ENCODE measurements around the gene USP53.
"Not testable (repeated sequence)": the region's sequence is repeated elsewhere in the genome, so short reads cannot be mapped to it uniquely, and the experiment has no call there.

USP53 gene

DNA sequence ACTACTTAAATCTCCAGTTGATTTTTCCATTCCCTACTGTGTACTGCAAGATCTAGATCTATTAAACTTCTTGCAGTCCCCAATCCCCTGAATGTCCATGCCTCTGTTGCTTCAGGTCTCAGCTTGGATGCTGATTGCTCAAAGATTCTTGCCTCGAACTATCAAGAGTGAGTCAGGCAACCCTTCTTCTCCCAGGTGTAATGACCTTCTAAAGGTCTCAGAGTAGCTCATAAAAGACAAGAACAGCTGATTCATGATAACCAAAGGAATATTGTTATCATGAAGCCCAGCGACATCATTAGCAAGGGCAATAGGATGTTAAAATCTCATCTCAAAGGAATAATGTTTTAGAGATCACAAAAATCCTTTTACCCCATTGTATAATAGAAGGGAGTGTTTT, 116.2 kb downstream of the USP53 start:
- TF ChIP-seq, protein P1, sequence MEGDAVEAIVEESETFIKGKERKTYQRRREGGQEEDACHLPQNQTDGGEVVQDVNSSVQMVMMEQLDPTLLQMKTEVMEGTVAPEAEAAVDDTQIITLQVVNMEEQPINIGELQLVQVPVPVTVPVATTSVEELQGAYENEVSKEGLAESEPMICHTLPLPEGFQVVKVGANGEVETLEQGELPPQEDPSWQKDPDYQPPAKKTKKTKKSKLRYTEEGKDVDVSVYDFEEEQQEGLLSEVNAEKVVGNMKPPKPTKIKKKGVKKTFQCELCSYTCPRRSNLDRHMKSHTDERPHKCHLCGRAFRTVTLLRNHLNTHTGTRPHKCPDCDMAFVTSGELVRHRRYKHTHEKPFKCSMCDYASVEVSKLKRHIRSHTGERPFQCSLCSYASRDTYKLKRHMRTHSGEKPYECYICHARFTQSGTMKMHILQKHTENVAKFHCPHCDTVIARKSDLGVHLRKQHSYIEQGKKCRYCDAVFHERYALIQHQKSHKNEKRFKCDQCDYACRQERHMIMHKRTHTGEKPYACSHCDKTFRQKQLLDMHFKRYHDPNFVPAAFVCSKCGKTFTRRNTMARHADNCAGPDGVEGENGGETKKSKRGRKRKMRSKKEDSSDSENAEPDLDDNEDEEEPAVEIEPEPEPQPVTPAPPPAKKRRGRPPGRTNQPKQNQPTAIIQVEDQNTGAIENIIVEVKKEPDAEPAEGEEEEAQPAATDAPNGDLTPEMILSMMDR (IDR thresholded peaks at IDR 0.05; ENCODE audit: borderline replicate concordance, extremely low read depth, low read length, poor library complexity, severe bottlenecking) = no peak
- TF ChIP-seq EZH2 (IDR thresholded peaks at IDR 0.05; ENCODE audit: borderline replicate concordance, low read depth, low read length, severe bottlenecking) = no peak
- Histone ChIP-seq H3K4me1 (ENCODE audit: insufficient read depth, low read length) (no peaks in the 10 kb centered on the region), H3K4me3 (ENCODE audit: low read depth in 1 of 2, low read length in 2 of 2) (no peak overlapping the region)

DNA sequence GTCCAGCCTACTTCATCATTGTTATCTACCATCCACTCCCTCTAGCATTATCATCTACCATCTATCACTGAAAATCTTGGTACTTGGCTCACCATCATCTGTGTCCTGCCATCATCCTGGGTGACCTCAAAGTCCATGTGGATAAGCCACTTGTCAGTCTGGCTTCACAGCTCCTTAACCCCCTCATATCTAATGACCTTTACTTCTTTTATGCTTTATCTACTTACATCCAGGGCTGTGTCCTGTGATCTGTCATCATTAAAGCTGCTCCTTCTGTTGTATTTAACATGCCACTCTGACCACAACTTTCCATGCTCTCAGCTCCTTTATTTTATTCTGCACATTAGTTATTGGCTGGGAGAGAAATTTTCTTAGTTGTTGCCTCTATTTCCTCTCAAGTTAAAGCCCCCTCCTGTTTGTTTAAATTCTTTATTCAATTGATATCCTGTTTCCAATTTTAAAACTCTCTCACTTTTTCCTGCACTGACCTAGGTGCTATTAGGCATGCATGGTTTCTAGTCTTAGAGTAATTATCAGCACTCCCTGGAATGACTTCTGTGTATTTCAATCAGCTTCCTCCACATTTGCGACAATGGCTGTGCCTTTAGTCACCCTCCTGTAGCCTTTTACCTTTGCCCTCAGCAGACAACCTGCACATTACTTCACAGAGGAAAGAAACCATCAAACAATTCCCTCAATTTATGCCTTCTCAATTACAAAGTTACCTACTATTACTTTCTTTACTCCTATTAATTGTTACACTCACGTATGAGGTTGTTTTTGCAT, 117.5 kb downstream of the USP53 start:
- TF ChIP-seq, protein P1 (IDR thresholded peaks at IDR 0.05; ENCODE audit: borderline replicate concordance, extremely low read depth, low read length, poor library complexity, severe bottlenecking) = no peak
- TF ChIP-seq EZH2 (IDR thresholded peaks at IDR 0.05; ENCODE audit: borderline replicate concordance, low read depth, low read length, severe bottlenecking) = no peak
- Histone ChIP-seq H3K27me3 (ENCODE audit: insufficient read depth, low read length, poor library complexity) (no peaks in the 10 kb centered on the region), H3K79me2 (ENCODE audit: insufficient read depth, low read length) (no peaks in the 10 kb centered on the region), H4K20me1 (ENCODE audit: insufficient read depth, low read length) (no peaks in the 10 kb centered on the region), H2AFZ (ENCODE audit: low read depth, low read length) (no peak overlapping the region), H3K27ac (ENCODE audit: low read length) (no peak overlapping the region), H3K4me3 (ENCODE audit: low read depth in 1 of 2, low read length in 2 of 2) (no peak overlapping the region), H3K36me3 (ENCODE audit: insufficient read depth, low read length) (no peaks in the 10 kb centered on the region), H3K9me3 (ENCODE audit: insufficient read depth, low read length, severe bottlenecking) (no peaks in the 10 kb centered on the region), H3K4me1 (ENCODE audit: insufficient read depth, low read length) (no peaks in the 10 kb centered on the region), H3K9ac (ENCODE audit: low read depth, low read length) (no peak overlapping the region), H3K4me2 (ENCODE audit: insufficient read depth, low read length) (no peak overlapping the region)
- DNase-seq (no peak), ATAC-seq (ENCODE audit: insufficient read depth, low read depth) (no peak)

More for the DNA sequence above, 116.2 kb downstream of the USP53 start:
- ATAC-seq (ENCODE audit: insufficient read depth, low read depth) (no peak), DNase-seq (no peak)
- H4K20me1 ChIP-seq (ENCODE audit: insufficient read depth, low read length) = no peaks in the 10 kb centered on the region
- no peaks in the 10 kb centered on the region for H3K36me3 ChIP-seq (ENCODE audit: insufficient read depth, low read length)
- no peaks in the 10 kb centered on the region for H3K27me3 ChIP-seq (ENCODE audit: insufficient read depth, low read length, poor library complexity)
- H3K79me2 ChIP-seq (ENCODE audit: insufficient read depth, low read length) = no peaks in the 10 kb centered on the region
- no peak overlapping the region for H3K9ac ChIP-seq (ENCODE audit: low read depth, low read length)
- no peak overlapping the region for H3K4me2 ChIP-seq (ENCODE audit: insufficient read depth, low read length)
- H2AFZ ChIP-seq (ENCODE audit: low read depth, low read length) = no peak overlapping the region
- H3K9me3 ChIP-seq (ENCODE audit: insufficient read depth, low read length, severe bottlenecking) = no peaks in the 10 kb centered on the region
- H3K27ac ChIP-seq (ENCODE audit: low read length) = no peak overlapping the region

DNA sequence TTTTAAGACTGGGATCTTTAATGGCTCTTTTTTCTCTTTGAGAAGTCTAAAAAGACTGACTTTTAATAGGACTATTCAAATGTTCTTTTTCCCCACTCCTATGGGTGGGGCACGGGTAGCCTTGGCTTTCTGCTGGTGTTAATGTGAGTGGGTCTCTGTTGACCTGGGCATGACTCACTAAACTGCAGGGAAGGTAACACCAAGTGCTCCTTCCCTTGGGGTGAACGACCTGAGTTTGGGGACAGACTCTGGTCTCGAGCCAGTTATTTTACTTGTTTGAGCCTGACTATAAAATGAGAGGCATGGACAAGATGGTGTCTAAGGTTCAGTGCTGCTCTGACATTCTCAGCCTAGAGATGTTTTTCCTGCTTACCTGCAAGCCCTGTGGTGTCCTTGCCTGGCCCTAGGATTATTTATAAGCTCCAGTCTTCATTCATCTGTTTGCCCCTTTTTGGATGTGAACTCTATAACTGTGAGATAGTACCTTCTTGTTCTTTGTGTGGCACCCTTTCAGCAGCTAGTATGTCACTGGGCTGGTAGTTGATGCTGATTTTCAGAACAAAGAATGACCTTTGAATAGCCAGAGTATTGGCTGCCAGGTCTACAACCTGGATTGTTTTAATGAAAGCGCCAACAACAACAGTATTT, 123.9 kb downstream of the USP53 start:
- H3K9me3 ChIP-seq (ENCODE audit: insufficient read depth, low read length, severe bottlenecking); DNase-seq; H3K27ac ChIP-seq (ENCODE audit: low read length); H3K27me3 ChIP-seq (ENCODE audit: insufficient read depth, low read length, poor library complexity); H2AFZ ChIP-seq (ENCODE audit: low read depth, low read length); H3K9ac ChIP-seq (ENCODE audit: low read depth, low read length); H4K20me1 ChIP-seq (ENCODE audit: insufficient read depth, low read length); H3K79me2 ChIP-seq (ENCODE audit: insufficient read depth, low read length); H3K36me3 ChIP-seq (ENCODE audit: insufficient read depth, low read length); H3K4me2 ChIP-seq (ENCODE audit: insufficient read depth, low read length); H3K4me3 ChIP-seq (ENCODE audit: low read depth in 1 of 2, low read length in 2 of 2); ATAC-seq (ENCODE audit: insufficient read depth, low read depth); H3K4me1 ChIP-seq (ENCODE audit: insufficient read depth, low read length): not testable (repeated sequence)

DNA sequence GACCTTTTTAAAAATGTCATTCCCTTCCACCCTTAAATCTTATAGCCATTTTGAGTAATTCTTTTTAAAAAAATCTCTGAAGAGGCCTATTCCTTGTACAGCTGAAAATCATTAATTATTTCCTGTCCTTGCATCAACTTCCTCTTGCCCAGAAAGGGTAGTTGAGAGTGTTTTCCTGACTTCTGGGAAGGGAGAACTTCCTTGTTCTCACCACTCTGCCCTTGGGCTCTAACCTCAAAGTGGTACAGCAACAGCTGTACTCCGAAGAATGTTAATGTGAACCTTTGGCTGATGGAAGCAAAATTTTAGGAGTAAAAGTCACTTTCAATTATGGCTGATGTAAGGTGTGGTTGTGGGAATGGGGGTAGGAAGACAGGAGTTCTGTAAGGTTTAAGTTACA, 124.5 kb downstream of the USP53 start:
- Histone ChIP-seq H3K4me3 (ENCODE audit: low read depth in 1 of 2, low read length in 2 of 2) (no peak overlapping the region), H3K9ac (ENCODE audit: low read depth, low read length) (no peak overlapping the region), H3K4me1 (ENCODE audit: insufficient read depth, low read length) (no peaks in the 10 kb centered on the region), H3K36me3 (ENCODE audit: insufficient read depth, low read length) (no peaks in the 10 kb centered on the region), H2AFZ (ENCODE audit: low read depth, low read length) (no peak overlapping the region), H3K4me2 (ENCODE audit: insufficient read depth, low read length) (no peak overlapping the region), H3K9me3 (ENCODE audit: insufficient read depth, low read length, severe bottlenecking) (no peaks in the 10 kb centered on the region), H4K20me1 (ENCODE audit: insufficient read depth, low read length) (no peaks in the 10 kb centered on the region), H3K27ac (ENCODE audit: low read length) (no peak overlapping the region), H3K27me3 (ENCODE audit: insufficient read depth, low read length, poor library complexity) (peaks cover 3% of the 10 kb centered on the region), H3K79me2 (ENCODE audit: insufficient read depth, low read length) (no peaks in the 10 kb centered on the region)
- TF ChIP-seq, protein P1 (IDR thresholded peaks at IDR 0.05; ENCODE audit: borderline replicate concordance, extremely low read depth, low read length, poor library complexity, severe bottlenecking) = no peak
- TF ChIP-seq EZH2 (IDR thresholded peaks at IDR 0.05; ENCODE audit: borderline replicate concordance, low read depth, low read length, severe bottlenecking) = no peak
- no peak for DNase-seq
- no peak for ATAC-seq (ENCODE audit: insufficient read depth, low read depth)

DNA sequence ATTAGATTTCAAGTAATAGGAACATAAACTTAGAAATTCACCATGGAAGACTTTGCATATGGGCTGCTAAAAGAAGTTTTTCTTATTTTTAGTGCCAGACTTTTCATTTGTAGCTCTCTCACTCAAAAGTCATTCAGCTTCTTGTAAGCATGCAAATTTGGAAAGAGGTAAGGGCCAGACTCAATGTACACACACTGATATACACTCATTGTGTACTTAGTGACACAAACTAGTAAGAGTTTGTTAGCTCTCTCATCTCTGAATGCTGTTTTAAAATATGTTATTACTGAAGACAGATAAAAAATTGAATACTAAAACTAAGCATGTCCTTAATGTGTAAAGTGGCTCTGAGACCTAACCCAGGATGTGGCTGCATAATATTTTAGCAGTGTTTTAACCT, 127.4 kb downstream of the USP53 start:
- H3K4me1 ChIP-seq (ENCODE audit: insufficient read depth, low read length); ATAC-seq (ENCODE audit: insufficient read depth, low read depth); H3K9ac ChIP-seq (ENCODE audit: low read depth, low read length); H4K20me1 ChIP-seq (ENCODE audit: insufficient read depth, low read length); H3K4me3 ChIP-seq (ENCODE audit: low read depth in 1 of 2, low read length in 2 of 2); H3K27me3 ChIP-seq (ENCODE audit: insufficient read depth, low read length, poor library complexity); H2AFZ ChIP-seq (ENCODE audit: low read depth, low read length); H3K9me3 ChIP-seq (ENCODE audit: insufficient read depth, low read length, severe bottlenecking); H3K79me2 ChIP-seq (ENCODE audit: insufficient read depth, low read length); H3K27ac ChIP-seq (ENCODE audit: low read length); DNase-seq; H3K4me2 ChIP-seq (ENCODE audit: insufficient read depth, low read length); H3K36me3 ChIP-seq (ENCODE audit: insufficient read depth, low read length): not testable (repeated sequence)

All from DND-41 (cell line).